Cardiac muscle cell (in vitro differentiated cells and primary cell): ENCODE measurements around the gene SHROOM3. TPM values are rescaled to one million over a fixed set of nuclear protein-coding genes. Genes with fewer than 3 reads are reported as not detected.

Source experiments
- DNase-seq, 2 donors: peaks; one replicate each; pipeline versions ENCODE4 v3.0.0 to v3.0.0-alpha.2; 2010 to 2017; ENCODE audit warnings: low read depth in 1 of 2, low spot score in 1 of 2
- H3K27ac ChIP-seq: fragments of 200-600 bp; sonication (generic); 2 replicates; pipeline ENCODE4 v1.5.1; 2016
- H3K27me3 ChIP-seq: fragments of 200-600 bp; sonication (generic); 2 replicates; pipeline ENCODE4 v1.6.0; 2016; ENCODE audit warnings: control low read depth
- H3K36me3 ChIP-seq: fragments of 200-600 bp; sonication (generic); 2 replicates; pipeline ENCODE4 v1.5.1; 2016; ENCODE audit warnings: control low read depth
- H3K4me1 ChIP-seq: fragments of 200-600 bp; sonication (generic); 2 replicates; pipeline ENCODE4 v1.8.1; 2017; ENCODE audit warnings: low read depth, mild to moderate bottlenecking, mixed run types
- H3K4me3 ChIP-seq: fragments of 200-600 bp; sonication (generic); 2 replicates; pipeline ENCODE4 v1.5.1; 2016; ENCODE audit warnings: mild to moderate bottlenecking
- H3K9me3 ChIP-seq: fragments of 200-600 bp; sonication (generic); 2 replicates; pipeline ENCODE4 v1.5.1; 2017; ENCODE audit warnings: low read depth, mild to moderate bottlenecking, control low read depth
- polyA plus RNA-seq: library from polyadenylated mRNA; unstranded; fragments of >200 nt; fragmentation: Nextera tagmentation; extraction: Ambion mirVana; gene quantifications from 2 replicates; pipeline ENCODE4 v1.2.1, GENCODE V29; 2016
- total RNA-seq: library from RNA; depleted of rRNA; stranded (reverse); fragments of >200 nt; gene quantifications from 2 replicates; pipeline ENCODE4 v1.2.3, GENCODE V29; 2016
- TF ChIP-seq, protein P1 (sequence below): IDR thresholded peaks from 2 replicates; pipeline ENCODE4 v1.5.1; 2012; ENCODE audit warnings: low read depth, mild to moderate bottlenecking, low read length

SHROOM3 gene
- total and polyA plus RNA-seq, 2 experiments from 2014 or later = 13.7 to 47.7 TPM

DNA sequence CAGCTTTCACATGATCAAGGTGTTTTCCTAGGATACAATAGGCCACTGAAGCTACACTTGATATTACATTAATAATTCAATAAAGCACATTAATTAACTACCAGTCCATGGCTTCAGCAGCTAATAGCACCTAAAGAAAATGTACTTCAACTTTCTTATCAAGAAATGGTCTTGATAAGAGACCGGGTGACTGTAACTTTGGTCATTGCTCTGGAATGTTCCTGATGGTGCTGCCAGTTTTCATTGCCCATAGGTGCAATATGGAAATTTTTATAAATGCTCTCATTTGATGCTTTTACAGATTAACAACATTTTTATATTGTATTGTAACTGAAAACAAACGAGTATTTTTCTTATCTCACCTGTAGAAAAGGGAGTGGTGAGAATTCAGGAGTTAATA, 165.4 kb downstream of the SHROOM3 start:
- H3K4me1 ChIP-seq = peaks cover 5% of the 10 kb centered on the region
- H3K27ac ChIP-seq = no peak overlapping the region
- no peaks in the 10 kb centered on the region for H3K9me3 ChIP-seq
- H3K4me3 ChIP-seq = no peak overlapping the region
- DNase-seq = no peak
- H3K27me3 ChIP-seq = no peaks in the 10 kb centered on the region
- H3K36me3 ChIP-seq = no peaks in the 10 kb centered on the region
- TF ChIP-seq, protein P1, sequence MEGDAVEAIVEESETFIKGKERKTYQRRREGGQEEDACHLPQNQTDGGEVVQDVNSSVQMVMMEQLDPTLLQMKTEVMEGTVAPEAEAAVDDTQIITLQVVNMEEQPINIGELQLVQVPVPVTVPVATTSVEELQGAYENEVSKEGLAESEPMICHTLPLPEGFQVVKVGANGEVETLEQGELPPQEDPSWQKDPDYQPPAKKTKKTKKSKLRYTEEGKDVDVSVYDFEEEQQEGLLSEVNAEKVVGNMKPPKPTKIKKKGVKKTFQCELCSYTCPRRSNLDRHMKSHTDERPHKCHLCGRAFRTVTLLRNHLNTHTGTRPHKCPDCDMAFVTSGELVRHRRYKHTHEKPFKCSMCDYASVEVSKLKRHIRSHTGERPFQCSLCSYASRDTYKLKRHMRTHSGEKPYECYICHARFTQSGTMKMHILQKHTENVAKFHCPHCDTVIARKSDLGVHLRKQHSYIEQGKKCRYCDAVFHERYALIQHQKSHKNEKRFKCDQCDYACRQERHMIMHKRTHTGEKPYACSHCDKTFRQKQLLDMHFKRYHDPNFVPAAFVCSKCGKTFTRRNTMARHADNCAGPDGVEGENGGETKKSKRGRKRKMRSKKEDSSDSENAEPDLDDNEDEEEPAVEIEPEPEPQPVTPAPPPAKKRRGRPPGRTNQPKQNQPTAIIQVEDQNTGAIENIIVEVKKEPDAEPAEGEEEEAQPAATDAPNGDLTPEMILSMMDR = no peak

DNA sequence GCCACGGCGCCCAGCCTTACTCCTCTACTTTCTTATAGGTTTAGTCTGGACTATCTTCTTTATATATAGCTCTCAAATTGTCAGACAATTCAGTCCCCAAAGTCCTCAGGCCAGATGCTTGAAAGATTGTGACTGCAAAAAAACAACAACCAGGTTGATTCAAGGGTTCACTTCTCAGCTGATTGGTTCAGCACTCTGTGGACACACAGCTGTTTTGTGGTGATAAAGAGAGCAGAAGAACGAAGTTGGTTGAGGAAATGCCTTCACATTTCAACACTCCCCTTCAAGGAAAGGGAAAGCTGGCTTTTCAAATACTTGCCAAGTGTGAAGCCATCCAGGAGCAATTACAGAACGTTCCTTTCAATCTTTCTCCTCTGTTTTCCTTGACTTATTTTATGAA, 166.8 kb downstream of the SHROOM3 start:
- TF ChIP-seq, protein P1 = no peak
- no peak overlapping the region for H3K27ac ChIP-seq
- no peaks in the 10 kb centered on the region for H3K27me3 ChIP-seq
- no peak overlapping the region for H3K4me3 ChIP-seq
- no peaks in the 10 kb centered on the region for H3K36me3 ChIP-seq
- peaks cover 5% of the 10 kb centered on the region for H3K4me1 ChIP-seq
- no peaks in the 10 kb centered on the region for H3K9me3 ChIP-seq
- peak in 1 of 2 donors; percentile 84 for DNase-seq

- DNase-seq = no peak
These were observed 170.1 kb downstream of the SHROOM3 start for GRCh38 chr4:76605099-76605563.

DNA sequence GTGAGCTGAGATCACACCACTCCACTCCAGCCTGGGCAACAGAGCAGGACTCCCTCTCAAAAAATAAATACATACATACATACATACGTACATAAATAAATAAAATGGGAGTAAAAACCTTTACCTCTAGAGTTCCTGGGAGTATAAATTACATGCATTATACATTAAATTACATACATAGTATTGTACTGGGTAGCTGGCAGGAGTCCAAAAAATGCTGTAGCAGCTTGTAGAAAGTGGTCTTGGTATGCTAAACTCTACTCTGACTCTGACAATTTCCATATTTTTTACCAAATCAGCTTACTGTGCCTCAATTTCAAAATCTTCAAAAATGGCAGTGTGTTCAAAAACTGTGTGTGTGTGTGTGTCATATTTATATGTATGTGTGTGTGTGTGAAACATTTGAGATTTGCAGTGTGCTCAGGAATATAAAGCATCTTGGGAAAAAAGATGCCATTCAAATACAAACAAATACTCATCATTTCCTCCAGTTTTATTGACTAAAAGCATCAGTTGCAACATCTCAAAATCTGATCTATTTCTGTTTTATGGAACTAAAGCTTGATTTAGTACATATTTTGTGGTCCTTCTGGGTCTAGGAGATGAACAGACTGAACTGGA, 171.7 kb downstream of the SHROOM3 start:
- Histone ChIP-seq H3K9me3 (no peaks in the 10 kb centered on the region), H3K27ac (no peak overlapping the region), H3K27me3 (peaks cover 6% of the 10 kb centered on the region), H3K36me3 (no peaks in the 10 kb centered on the region), H3K4me3 (no peak overlapping the region), H3K4me1 (peaks cover 11% of the 10 kb centered on the region)
- DNase-seq = peak in 1 of 2 donors; percentile 46
- TF ChIP-seq, protein P1 = no peak

More at GRCh38 chr4:76605099-76605563, 170.1 kb downstream of the SHROOM3 start:
- Histone ChIP-seq H3K9me3 (no peaks in the 10 kb centered on the region), H3K27ac (no peak overlapping the region), H3K4me1 (peaks cover 5% of the 10 kb centered on the region), H3K27me3 (peaks cover 6% of the 10 kb centered on the region), H3K4me3 (no peak overlapping the region), H3K36me3 (no peaks in the 10 kb centered on the region)
- TF ChIP-seq, protein P1 = no peak

- peak in 1 of 2 donors; percentile 59 for DNase-seq
- Histone ChIP-seq H3K27me3 (peaks cover 10% of the 10 kb centered on the region), H3K27ac (no peak overlapping the region), H3K4me1 (peaks cover 7% of the 10 kb centered on the region), H3K36me3 (no peaks in the 10 kb centered on the region), H3K4me3 (no peak overlapping the region), H3K9me3 (no peaks in the 10 kb centered on the region)
- TF ChIP-seq, protein P1 = no peak
These were observed 172.3 kb downstream of the SHROOM3 start for GRCh38 chr4:76607266-76607799.
